ENCODE results near the gene PCDH18.

DNA sequence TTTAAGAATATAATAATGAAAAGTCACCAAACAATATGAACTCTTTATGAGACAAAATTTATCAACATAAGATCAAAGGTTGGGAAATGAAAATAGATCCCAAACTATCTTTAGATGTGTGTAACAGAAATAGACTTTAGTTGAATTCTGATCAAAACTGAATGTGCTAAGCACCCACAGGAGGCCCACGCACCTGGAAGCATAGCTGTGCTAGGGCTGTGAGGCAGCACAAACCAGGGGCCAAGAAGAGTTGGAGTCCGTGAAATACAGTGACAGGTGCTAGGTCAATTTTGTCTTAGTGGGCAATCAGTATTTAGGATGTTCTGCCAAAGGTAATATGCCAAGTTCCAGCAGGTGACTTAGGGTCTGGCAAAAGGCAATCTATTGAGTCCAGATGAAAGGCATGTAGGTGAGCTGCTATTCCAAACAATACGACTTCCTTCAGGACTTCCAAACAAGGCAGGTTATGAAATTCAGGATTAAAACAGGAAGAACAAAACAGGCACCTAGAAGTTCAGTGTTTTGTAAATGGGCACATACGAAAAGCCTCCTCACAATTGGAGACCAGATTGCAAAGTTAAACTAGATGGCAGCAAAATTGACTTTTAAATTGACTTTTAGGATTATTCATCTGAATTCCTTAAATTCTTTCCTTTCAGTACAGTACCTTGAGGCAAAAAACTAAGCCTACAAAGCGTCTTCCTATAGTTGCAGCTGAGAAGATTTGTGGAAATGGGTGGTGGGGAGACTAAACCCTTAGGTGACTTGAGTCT, 4.7 kb upstream of the PCDH18 start:
- TF ChIP-seq, protein P1, sequence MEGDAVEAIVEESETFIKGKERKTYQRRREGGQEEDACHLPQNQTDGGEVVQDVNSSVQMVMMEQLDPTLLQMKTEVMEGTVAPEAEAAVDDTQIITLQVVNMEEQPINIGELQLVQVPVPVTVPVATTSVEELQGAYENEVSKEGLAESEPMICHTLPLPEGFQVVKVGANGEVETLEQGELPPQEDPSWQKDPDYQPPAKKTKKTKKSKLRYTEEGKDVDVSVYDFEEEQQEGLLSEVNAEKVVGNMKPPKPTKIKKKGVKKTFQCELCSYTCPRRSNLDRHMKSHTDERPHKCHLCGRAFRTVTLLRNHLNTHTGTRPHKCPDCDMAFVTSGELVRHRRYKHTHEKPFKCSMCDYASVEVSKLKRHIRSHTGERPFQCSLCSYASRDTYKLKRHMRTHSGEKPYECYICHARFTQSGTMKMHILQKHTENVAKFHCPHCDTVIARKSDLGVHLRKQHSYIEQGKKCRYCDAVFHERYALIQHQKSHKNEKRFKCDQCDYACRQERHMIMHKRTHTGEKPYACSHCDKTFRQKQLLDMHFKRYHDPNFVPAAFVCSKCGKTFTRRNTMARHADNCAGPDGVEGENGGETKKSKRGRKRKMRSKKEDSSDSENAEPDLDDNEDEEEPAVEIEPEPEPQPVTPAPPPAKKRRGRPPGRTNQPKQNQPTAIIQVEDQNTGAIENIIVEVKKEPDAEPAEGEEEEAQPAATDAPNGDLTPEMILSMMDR (IDR thresholded peaks at IDR 0.05), result no peak
- TF ChIP-seq POLR2A (IDR thresholded peaks at IDR 0.05), result no peak
